GM23338 (cell line): ENCODE data around the gene FOXN4. TPM values are rescaled to one million over a fixed set of nuclear protein-coding genes. Genes with fewer than 3 reads are reported as not detected.

Experiments used
- ATAC-seq: fragments of 200-7000 bp; cut with Tn5 transposase; 3 replicates; pipeline ENCODE4 v1.9.1; 2020
- DNase-seq: peaks from one replicate; pipeline ENCODE4 v3.0.0-alpha.2; 2015; ENCODE audit warnings: low spot score
- H2AFZ ChIP-seq: fragments of 200-600 bp; sonication (generic); 2 replicates; pipeline ENCODE4 v1.8.0; 2016; ENCODE audit warnings: antibody characterized with exemption, mild to moderate bottlenecking, moderate library complexity
- H3F3A ChIP-seq: fragments of 200-600 bp; sonication (generic); replicated peaks from 2 replicates; pipeline ENCODE4 v1.8.0; 2017; ENCODE audit warnings: antibody characterized with exemption, mixed run types, low read depth
- H3K27ac ChIP-seq: fragments of 200-600 bp; sonication (generic); 2 replicates; pipeline ENCODE4 v1.6.1; 2016; ENCODE audit warnings: low read depth
- H3K27me3 ChIP-seq: fragments of 200-600 bp; sonication (generic); 2 replicates; pipeline ENCODE4 v1.8.0; 2016; ENCODE audit warnings: mild to moderate bottlenecking, mixed run types, moderate library complexity; ENCODE audit not compliant: insufficient read depth
- H3K36me3 ChIP-seq: fragments of 200-600 bp; sonication (generic); 2 replicates; pipeline ENCODE4 v1.8.0; 2016; ENCODE audit warnings: mild to moderate bottlenecking; ENCODE audit not compliant: insufficient read depth
- H3K4me1 ChIP-seq: fragments of 200-600 bp; sonication (generic); 2 replicates; pipeline ENCODE4 v1.8.0; 2016; ENCODE audit warnings: mild to moderate bottlenecking, moderate library complexity; ENCODE audit not compliant: insufficient read depth
- H3K4me2 ChIP-seq: fragments of 200-600 bp; sonication (generic); 2 replicates; pipeline ENCODE4 v1.7.1; 2017; ENCODE audit warnings: mixed run types
- H3K4me3 ChIP-seq: fragments of 200-600 bp; sonication (generic); 2 replicates; pipeline ENCODE4 v1.6.1; 2016; ENCODE audit warnings: mixed run types
- H3K79me2 ChIP-seq: fragments of 200-600 bp; sonication (generic); replicated peaks from 2 replicates; pipeline ENCODE4 v1.8.0; 2017; ENCODE audit warnings: mild to moderate bottlenecking; ENCODE audit not compliant: insufficient read depth
- H3K9me2 ChIP-seq: fragments of 200-600 bp; sonication (generic); 2 replicates; pipeline ENCODE4 v1.8.0; 2017; ENCODE audit not compliant: insufficient read depth
- H4K20me1 ChIP-seq: fragments of 200-600 bp; sonication (generic); replicated peaks from 2 replicates; pipeline ENCODE4 v1.8.0; 2017; ENCODE audit warnings: mild to moderate bottlenecking; ENCODE audit not compliant: insufficient read depth
- H3K27ac Mint-ChIP-seq: 2 replicates; pipeline ENCODE4 v1.8.0; 2020; ENCODE audit warnings: inconsistent platforms, mild to moderate bottlenecking, moderate library complexity, mixed read lengths
- H3K27me3 Mint-ChIP-seq: 3 replicates; pipeline ENCODE4 v1.8.0; 2022; ENCODE audit warnings: low read depth, mild to moderate bottlenecking, moderate library complexity, mixed read lengths, inconsistent platforms; ENCODE audit not compliant: insufficient read depth, poor library complexity
- H3K36me3 Mint-ChIP-seq: 3 replicates; pipeline ENCODE4 v1.8.0; 2021; ENCODE audit warnings: low read depth, mild to moderate bottlenecking, inconsistent platforms, moderate library complexity, mixed read lengths
- H3K4me1 Mint-ChIP-seq: 3 replicates; pipeline ENCODE4 v1.8.0; 2020; ENCODE audit warnings: mild to moderate bottlenecking, inconsistent platforms, mixed read lengths
- H3K4me3 Mint-ChIP-seq: 3 replicates; pipeline ENCODE4 v1.8.0; 2021; ENCODE audit warnings: moderate library complexity, mild to moderate bottlenecking, inconsistent platforms, mixed read lengths
- H3K9me3 Mint-ChIP-seq: 3 replicates; pipeline ENCODE4 v1.8.0; 2020; ENCODE audit warnings: moderate library complexity, mild to moderate bottlenecking, inconsistent platforms, mixed read lengths
- CREB1 ChIP-seq: fragments of 250-450 bp; sonication (Bioruptor Pico); IDR thresholded peaks from 2 replicates; pipeline ENCODE4 v1.5.0; 2020; ENCODE audit warnings: low read depth, mild to moderate bottlenecking, moderate library complexity
- CTCF ChIP-seq, 2 experiments: fragments of 200-600 bp in 1 of 2; sonication (generic) in 1 of 2; conservative IDR thresholded peaks; 2 replicates each; pipeline versions ENCODE4 v1.5.1 to v1.6.1; 2016 to 2017; ENCODE audit warnings: antibody characterized with exemption in 2 of 2, low read depth in 2 of 2, mild to moderate bottlenecking in 2 of 2, moderate library complexity in 1 of 2
- ETS1 ChIP-seq: IDR thresholded peaks from 2 replicates; pipeline ENCODE4 v1.6.1; 2016; ENCODE audit warnings: antibody characterized with exemption
- EZH2 ChIP-seq: fragments of 200-600 bp; sonication (generic); IDR thresholded peaks from one replicate; pipeline ENCODE4 v1.8.0; 2017; ENCODE audit warnings: antibody characterized with exemption, mild to moderate bottlenecking, low read depth; ENCODE audit not compliant: unreplicated experiment
- EZH2phosphoT487 ChIP-seq: fragments of 200-600 bp; sonication (generic); IDR thresholded peaks from one replicate; pipeline ENCODE4 v1.8.1; 2018; ENCODE audit warnings: antibody characterized with exemption; ENCODE audit not compliant: unreplicated experiment
- STAT1 ChIP-seq: IDR thresholded peaks from one replicate; pipeline ENCODE4 v1.6.1; 2016; ENCODE audit warnings: antibody characterized with exemption; ENCODE audit not compliant: unreplicated experiment
- ZNF114 ChIP-seq: fragments of 250-450 bp; sonication (Bioruptor Pico); IDR thresholded peaks from 2 replicates; pipeline ENCODE4 v1.5.0; 2020; ENCODE audit warnings: mild to moderate bottlenecking, moderate library complexity
- polyA plus RNA-seq: library from polyadenylated mRNA; unstranded; fragments of >200 nt; fragmentation: Nextera tagmentation; extraction: Ambion mirVana; gene quantifications from 2 replicates; pipeline ENCODE4 v1.2.1, GENCODE V29; 2016
- total RNA-seq: library from RNA; depleted of rRNA; stranded (reverse); fragments of >200 nt; shearing (Covaris generic); gene quantifications from 2 replicates; pipeline ENCODE4 v1.2.3, GENCODE V29; 2014
- TF ChIP-seq, protein P1 (sequence below): fragments of 250-450 bp; sonication (Bioruptor Pico); IDR thresholded peaks from 2 replicates; pipeline ENCODE4 v1.5.0; 2020; ENCODE audit warnings: mild to moderate bottlenecking, moderate library complexity

FOXN4 gene
- total and polyA plus RNA-seq, 2 experiments from 2014 or later: 0.35 to 0.47 TPM

DNA sequence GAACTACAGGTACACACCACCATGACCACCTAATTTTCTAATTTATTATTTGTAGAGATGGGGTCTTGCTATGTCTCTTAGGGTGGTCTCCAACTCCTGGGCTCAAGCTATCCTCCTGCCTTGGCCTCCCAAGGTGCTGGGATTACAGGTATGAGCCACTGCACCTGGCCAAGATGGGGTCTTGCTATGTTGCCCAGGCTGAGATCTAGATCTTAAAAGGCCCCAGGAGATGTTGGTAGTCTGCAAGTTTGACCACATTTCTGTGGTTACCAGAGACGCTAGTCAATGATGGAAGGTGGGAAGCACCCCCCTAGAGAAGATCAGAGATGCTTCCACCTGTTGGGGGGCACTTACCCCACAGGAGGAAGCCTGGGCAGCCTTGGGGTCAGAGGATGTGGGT, 34.7 kb downstream of the FOXN4 start:
- DNase-seq (no peak), ATAC-seq (no peak)
- H3K9me3 Mint-ChIP-seq: peaks cover 8% of the 10 kb centered on the region; the same call in 2 of the 3 replicates
- Histone ChIP-seq H3K4me2 (no peak overlapping the region), H4K20me1 (no peaks in the 10 kb centered on the region), H3K36me3 (no peaks in the 10 kb centered on the region), H3K4me1 (peaks cover 6% of the 10 kb centered on the region; the same call in 1 of the 2 replicates), H2AFZ (no peak overlapping the region), H3K9me2 (no peaks in the 10 kb centered on the region), H3F3A (no peaks in the 10 kb centered on the region), H3K79me2 (no peaks in the 10 kb centered on the region), H3K4me3 (no peak overlapping the region), H3K27ac (no peak overlapping the region), H3K27me3 (no peaks in the 10 kb centered on the region)
- H3K27ac Mint-ChIP-seq: no peak overlapping the region
- no peak overlapping the region for H3K4me3 Mint-ChIP-seq
- no peak for TF ChIP-seq ZNF114
- no peak for TF ChIP-seq EZH2
- TF ChIP-seq CTCF (conservative IDR thresholded peaks at IDR 0.05; ENCODE audit: low read depth in 2 of 2): no peak
- no peak for TF ChIP-seq ETS1
- TF ChIP-seq CREB1 (CRISPR knock-in tag): no peak
- TF ChIP-seq EZH2phosphoT487: no peak
- peaks cover 4% of the 10 kb centered on the region; the same call in 2 of the 3 replicates for H3K36me3 Mint-ChIP-seq
- H3K27me3 Mint-ChIP-seq: peaks cover 14% of the 10 kb centered on the region
- peaks cover 19% of the 10 kb centered on the region for H3K4me1 Mint-ChIP-seq

DNA sequence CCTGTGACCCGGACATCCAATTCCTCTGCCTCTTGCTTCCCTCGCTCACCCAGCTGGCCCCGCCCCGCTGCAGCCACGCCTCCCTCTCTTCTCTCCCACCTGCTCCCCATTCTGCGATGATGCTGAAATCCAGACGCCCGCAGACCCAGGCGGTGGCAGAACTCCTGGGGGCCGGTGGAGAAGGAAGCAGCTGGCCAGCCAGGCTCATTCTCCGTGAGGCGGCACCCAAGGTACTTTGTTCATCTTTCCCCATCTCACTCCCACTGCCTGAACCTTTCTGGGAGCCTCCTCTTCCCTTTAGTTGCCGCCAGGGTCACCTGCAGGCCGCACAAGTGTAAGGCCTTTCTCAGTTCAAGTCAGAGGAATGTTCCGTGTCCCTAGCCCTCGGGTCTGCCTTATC, 35.7 kb downstream of the FOXN4 start:
- Mint-ChIP-seq H3K9me3 (peaks cover 8% of the 10 kb centered on the region; the same call in 2 of the 3 replicates), H3K27ac (no peak overlapping the region), H3K4me1 (peaks cover 15% of the 10 kb centered on the region), H3K36me3 (peaks cover 4% of the 10 kb centered on the region; the same call in 2 of the 3 replicates), H3K27me3 (peaks cover 13% of the 10 kb centered on the region), H3K4me3 (peak overlapping the region; percentile 31)
- ATAC-seq (peak; percentile 90), DNase-seq (peak; percentile 74)
- Histone ChIP-seq H2AFZ (peak overlapping the region; percentile 70), H3K79me2 (no peaks in the 10 kb centered on the region), H3K4me2 (peak overlapping the region; percentile 44), H3K4me1 (peaks cover 6% of the 10 kb centered on the region; the same call in 1 of the 2 replicates), H3K4me3 (peak overlapping the region; percentile 17; the same call in 1 of the 2 replicates), H3K27ac (no peak overlapping the region), H4K20me1 (no peaks in the 10 kb centered on the region), H3F3A (no peaks in the 10 kb centered on the region), H3K9me2 (no peaks in the 10 kb centered on the region), H3K36me3 (no peaks in the 10 kb centered on the region), H3K27me3 (no peaks in the 10 kb centered on the region)
- TF ChIP-seq, protein P1, sequence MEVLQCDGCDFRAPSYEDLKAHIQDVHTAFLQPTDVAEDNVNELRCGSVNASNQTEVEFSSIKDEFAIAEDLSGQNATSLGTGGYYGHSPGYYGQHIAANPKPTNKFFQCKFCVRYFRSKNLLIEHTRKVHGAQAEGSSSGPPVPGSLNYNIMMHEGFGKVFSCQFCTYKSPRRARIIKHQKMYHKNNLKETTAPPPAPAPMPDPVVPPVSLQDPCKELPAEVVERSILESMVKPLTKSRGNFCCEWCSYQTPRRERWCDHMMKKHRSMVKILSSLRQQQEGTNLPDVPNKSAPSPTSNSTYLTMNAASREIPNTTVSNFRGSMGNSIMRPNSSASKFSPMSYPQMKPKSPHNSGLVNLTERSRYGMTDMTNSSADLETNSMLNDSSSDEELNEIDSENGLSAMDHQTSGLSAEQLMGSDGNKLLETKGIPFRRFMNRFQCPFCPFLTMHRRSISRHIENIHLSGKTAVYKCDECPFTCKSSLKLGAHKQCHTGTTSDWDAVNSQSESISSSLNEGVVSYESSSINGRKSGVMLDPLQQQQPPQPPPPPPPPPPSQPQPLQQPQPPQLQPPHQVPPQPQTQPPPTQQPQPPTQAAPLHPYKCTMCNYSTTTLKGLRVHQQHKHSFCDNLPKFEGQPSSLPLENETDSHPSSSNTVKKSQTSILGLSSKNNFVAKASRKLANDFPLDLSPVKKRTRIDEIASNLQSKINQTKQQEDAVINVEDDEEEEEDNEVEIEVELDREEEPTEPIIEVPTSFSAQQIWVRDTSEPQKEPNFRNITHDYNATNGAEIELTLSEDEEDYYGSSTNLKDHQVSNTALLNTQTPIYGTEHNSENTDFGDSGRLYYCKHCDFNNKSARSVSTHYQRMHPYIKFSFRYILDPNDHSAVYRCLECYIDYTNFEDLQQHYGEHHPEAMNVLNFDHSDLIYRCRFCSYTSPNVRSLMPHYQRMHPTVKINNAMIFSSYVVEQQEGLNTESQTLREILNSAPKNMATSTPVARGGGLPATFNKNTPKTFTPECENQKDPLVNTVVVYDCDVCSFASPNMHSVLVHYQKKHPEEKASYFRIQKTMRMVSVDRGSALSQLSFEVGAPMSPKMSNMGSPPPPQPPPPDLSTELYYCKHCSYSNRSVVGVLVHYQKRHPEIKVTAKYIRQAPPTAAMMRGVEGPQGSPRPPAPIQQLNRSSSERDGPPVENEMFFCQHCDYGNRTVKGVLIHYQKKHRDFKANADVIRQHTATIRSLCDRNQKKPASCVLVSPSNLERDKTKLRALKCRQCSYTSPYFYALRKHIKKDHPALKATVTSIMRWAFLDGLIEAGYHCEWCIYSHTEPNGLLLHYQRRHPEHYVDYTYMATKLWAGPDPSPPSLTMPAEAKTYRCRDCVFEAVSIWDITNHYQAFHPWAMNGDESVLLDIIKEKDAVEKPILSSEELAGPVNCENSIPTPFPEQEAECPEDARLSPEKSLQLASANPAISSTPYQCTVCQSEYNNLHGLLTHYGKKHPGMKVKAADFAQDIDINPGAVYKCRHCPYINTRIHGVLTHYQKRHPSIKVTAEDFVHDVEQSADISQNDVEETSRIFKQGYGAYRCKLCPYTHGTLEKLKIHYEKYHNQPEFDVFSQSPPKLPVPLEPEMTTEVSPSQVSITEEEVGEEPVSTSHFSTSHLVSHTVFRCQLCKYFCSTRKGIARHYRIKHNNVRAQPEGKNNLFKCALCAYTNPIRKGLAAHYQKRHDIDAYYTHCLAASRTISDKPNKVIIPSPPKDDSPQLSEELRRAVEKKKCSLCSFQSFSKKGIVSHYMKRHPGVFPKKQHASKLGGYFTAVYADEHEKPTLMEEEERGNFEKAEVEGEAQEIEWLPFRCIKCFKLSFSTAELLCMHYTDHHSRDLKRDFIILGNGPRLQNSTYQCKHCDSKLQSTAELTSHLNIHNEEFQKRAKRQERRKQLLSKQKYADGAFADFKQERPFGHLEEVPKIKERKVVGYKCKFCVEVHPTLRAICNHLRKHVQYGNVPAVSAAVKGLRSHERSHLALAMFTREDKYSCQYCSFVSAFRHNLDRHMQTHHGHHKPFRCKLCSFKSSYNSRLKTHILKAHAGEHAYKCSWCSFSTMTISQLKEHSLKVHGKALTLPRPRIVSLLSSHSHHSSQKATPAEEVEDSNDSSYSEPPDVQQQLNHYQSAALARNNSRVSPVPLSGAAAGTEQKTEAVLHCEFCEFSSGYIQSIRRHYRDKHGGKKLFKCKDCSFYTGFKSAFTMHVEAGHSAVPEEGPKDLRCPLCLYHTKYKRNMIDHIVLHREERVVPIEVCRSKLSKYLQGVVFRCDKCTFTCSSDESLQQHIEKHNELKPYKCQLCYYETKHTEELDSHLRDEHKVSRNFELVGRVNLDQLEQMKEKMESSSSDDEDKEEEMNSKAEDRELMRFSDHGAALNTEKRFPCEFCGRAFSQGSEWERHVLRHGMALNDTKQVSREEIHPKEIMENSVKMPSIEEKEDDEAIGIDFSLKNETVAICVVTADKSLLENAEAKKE (CRISPR knock-in tag): no peak
- TF ChIP-seq STAT1 (no peak), CREB1 (CRISPR knock-in tag) (no peak)
